Myocyte (in vitro differentiated cells): ENCODE data around the gene MYRF. TPM values are rescaled to one million over a fixed set of nuclear protein-coding genes. Genes with fewer than 3 reads are reported as not detected.

Experiments used
- microRNA counts: library from miRNA; unstranded; fragments of <30 nt; microRNA quantifications from one replicate; lab custom pipeline; 2016
- total RNA-seq: library from RNA; depleted of rRNA; stranded (reverse); fragments of >200 nt; gene quantifications from 2 replicates; pipeline ENCODE4 v1.2.3, GENCODE V29; 2014

The MYRF gene
- total RNA-seq, 1 donor from 2014 or later: 0.03 TPM

MicroRNAs encoded within 50 kb of the gene (microRNA counts, 767-probe panel; counts per million panel counts)
- microRNA hsa-miR-1908 (lab: Ali Mortazavi, UCI) (not detected), microRNA hsa-miR-611 (lab: Ali Mortazavi, UCI) (not detected)

Other genes starting within 250 kb of the MYRF start
- not detected in 2 replicates for gene LRRC10B, start 243.9 kb upstream of the MYRF start, total RNA-seq
- 6.0 and 13.9 TPM in 2 replicates for gene SYT7, start 171.6 kb upstream of the MYRF start, total RNA-seq
- gene DAGLA, start 72.2 kb upstream of the MYRF start, total RNA-seq: 2.9 and 4.3 TPM in 2 replicates
- gene TMEM258, start 40.0 kb downstream of the MYRF start, total RNA-seq: 33.0 and 36.7 TPM in 2 replicates
- gene FEN1, start 40.3 kb downstream of the MYRF start, total RNA-seq: 13.4 and 13.9 TPM in 2 replicates
- 72.9 and 123 TPM in 2 replicates for gene FADS1, start 64.4 kb downstream of the MYRF start, total RNA-seq
- 68.6 and 175 TPM in 2 replicates for gene FADS2, start 75.7 kb downstream of the MYRF start, total RNA-seq
- gene FADS3, start 138.9 kb downstream of the MYRF start, total RNA-seq: 310 and 645 TPM in 2 replicates
- gene RAB3IL1, start 164.9 kb downstream of the MYRF start, total RNA-seq: 3.0 and 4.3 TPM in 2 replicates
- gene BEST1, start 197.7 kb downstream of the MYRF start, total RNA-seq: 1.7 and 1.8 TPM in 2 replicates
- gene FTH1, start 215.0 kb downstream of the MYRF start, total RNA-seq: 436 and 518 TPM in 2 replicates